NCI-H2227 (cell line): Measurements from ENCODE around the gene RRAS2.

ENCODE experiments used
- DNase-seq: peaks from one replicate; lab custom pipeline; 2025; ENCODE audit not compliant: unreplicated experiment; lab: John Stamatoyannopoulos, UW

RRAS2 gene

GRCh38 chr11:14340721-14341120 lies 18.3 kb downstream of the RRAS2 start:
- DNase-seq = no peak

GRCh38 chr11:14339356-14339755 lies 19.6 kb downstream of the RRAS2 start:
- DNase-seq = no peak

- DNase-seq = no peak
Measured at GRCh38 chr11:14336507-14337503, 22.2 kb downstream of the RRAS2 start.

- no peak for DNase-seq
Measured at GRCh38 chr11:14335712-14336111, 23.3 kb downstream of the RRAS2 start.

GRCh38 chr11:14334893-14335292 lies 24.1 kb downstream of the RRAS2 start:
- no peak for DNase-seq

- no peak for DNase-seq
Measured at GRCh38 chr11:14334192-14334591, 24.8 kb downstream of the RRAS2 start.

GRCh38 chr11:14331476-14332136 lies 27.4 kb downstream of the RRAS2 start:
- no peak for DNase-seq

GRCh38 chr11:14330881-14331280 lies 28.1 kb downstream of the RRAS2 start:
- DNase-seq = no peak

GRCh38 chr11:14329702-14330101 lies 29.3 kb downstream of the RRAS2 start:
- no peak for DNase-seq

- DNase-seq = no peak
Measured at GRCh38 chr11:14327116-14327515, 31.9 kb downstream of the RRAS2 start.

GRCh38 chr11:14323118-14323676 lies 35.8 kb downstream of the RRAS2 start:
- no peak for DNase-seq

- no peak for DNase-seq
Measured at GRCh38 chr11:14322510-14322909, 36.5 kb downstream of the RRAS2 start.

- no peak for DNase-seq
Measured at GRCh38 chr11:14320020-14320419, 39.0 kb downstream of the RRAS2 start.

GRCh38 chr11:14318581-14318981 lies 40.4 kb downstream of the RRAS2 start:
- no peak for DNase-seq

GRCh38 chr11:14317659-14318325 lies 41.2 kb downstream of the RRAS2 start:
- DNase-seq = no peak

- DNase-seq = no peak
Measured at GRCh38 chr11:14315130-14315529, 43.9 kb downstream of the RRAS2 start.

- DNase-seq = no peak
Measured at GRCh38 chr11:14314127-14314526, 44.9 kb downstream of the RRAS2 start.

GRCh38 chr11:14312736-14313438 lies 46.1 kb downstream of the RRAS2 start:
- no peak for DNase-seq

GRCh38 chr11:14310679-14311078 lies 48.3 kb downstream of the RRAS2 start:
- DNase-seq = no peak

- peak; percentile 6 for DNase-seq
Measured at GRCh38 chr11:14309425-14310192, 49.4 kb downstream of the RRAS2 start.
